ENCODE measurements around the gene ARHGAP15.

- TF ChIP-seq, protein P1, sequence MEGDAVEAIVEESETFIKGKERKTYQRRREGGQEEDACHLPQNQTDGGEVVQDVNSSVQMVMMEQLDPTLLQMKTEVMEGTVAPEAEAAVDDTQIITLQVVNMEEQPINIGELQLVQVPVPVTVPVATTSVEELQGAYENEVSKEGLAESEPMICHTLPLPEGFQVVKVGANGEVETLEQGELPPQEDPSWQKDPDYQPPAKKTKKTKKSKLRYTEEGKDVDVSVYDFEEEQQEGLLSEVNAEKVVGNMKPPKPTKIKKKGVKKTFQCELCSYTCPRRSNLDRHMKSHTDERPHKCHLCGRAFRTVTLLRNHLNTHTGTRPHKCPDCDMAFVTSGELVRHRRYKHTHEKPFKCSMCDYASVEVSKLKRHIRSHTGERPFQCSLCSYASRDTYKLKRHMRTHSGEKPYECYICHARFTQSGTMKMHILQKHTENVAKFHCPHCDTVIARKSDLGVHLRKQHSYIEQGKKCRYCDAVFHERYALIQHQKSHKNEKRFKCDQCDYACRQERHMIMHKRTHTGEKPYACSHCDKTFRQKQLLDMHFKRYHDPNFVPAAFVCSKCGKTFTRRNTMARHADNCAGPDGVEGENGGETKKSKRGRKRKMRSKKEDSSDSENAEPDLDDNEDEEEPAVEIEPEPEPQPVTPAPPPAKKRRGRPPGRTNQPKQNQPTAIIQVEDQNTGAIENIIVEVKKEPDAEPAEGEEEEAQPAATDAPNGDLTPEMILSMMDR (IDR thresholded peaks at IDR 0.05; ENCODE audit: low read depth, low read length, poor library complexity, severe bottlenecking): no peak
- no peak for TF ChIP-seq EZH2phosphoT487 (IDR thresholded peaks at IDR 0.05; ENCODE audit: borderline replicate concordance, low read length)
Measured at GRCh38 chr2:143690235-143690634, 561.0 kb downstream of the ARHGAP15 start.
